ENCODE measurements around the gene FNTB.

- TF ChIP-seq CTCF (conservative IDR thresholded peaks at IDR 0.05) (no peak), EZH2 (IDR thresholded peaks at IDR 0.05; ENCODE audit: low read depth) (no peak)
Observed at GRCh38 chr14:65110525-65110924, 123.8 kb downstream of the FNTB start.

All from PC-9 (cell line).